ENCODE results near the gene NHERF1.

- TF ChIP-seq, protein P1, sequence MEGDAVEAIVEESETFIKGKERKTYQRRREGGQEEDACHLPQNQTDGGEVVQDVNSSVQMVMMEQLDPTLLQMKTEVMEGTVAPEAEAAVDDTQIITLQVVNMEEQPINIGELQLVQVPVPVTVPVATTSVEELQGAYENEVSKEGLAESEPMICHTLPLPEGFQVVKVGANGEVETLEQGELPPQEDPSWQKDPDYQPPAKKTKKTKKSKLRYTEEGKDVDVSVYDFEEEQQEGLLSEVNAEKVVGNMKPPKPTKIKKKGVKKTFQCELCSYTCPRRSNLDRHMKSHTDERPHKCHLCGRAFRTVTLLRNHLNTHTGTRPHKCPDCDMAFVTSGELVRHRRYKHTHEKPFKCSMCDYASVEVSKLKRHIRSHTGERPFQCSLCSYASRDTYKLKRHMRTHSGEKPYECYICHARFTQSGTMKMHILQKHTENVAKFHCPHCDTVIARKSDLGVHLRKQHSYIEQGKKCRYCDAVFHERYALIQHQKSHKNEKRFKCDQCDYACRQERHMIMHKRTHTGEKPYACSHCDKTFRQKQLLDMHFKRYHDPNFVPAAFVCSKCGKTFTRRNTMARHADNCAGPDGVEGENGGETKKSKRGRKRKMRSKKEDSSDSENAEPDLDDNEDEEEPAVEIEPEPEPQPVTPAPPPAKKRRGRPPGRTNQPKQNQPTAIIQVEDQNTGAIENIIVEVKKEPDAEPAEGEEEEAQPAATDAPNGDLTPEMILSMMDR (IDR thresholded peaks at IDR 0.05; ENCODE audit: low read depth, low read length), result no peak
- no peak for TF ChIP-seq EZH2phosphoT487 (IDR thresholded peaks at IDR 0.05; ENCODE audit: low read depth)
Observed at GRCh38 chr17:74785096-74785980, 36.9 kb downstream of the NHERF1 start.
